Brain microvascular endothelial cell (primary cell): Measurements from ENCODE around the gene POLR3B.

ENCODE experiments used
- DNase-seq: peaks from one replicate; pipeline ENCODE4 v3.0.0-alpha.2; 2020
- H3K27ac ChIP-seq: fragments of 250-450 bp; sonication (Bioruptor Pico); 2 replicates; pipeline ENCODE4 v1.5.1; 2020; ENCODE audit warnings: mild to moderate bottlenecking, moderate library complexity
- H3K27me3 ChIP-seq: fragments of 250-450 bp; sonication (Bioruptor Pico); replicated peaks from 2 replicates; pipeline ENCODE4 v1.5.1; 2020; ENCODE audit warnings: mild to moderate bottlenecking
- H3K36me3 ChIP-seq: fragments of 250-450 bp; sonication (Bioruptor Pico); replicated peaks from 2 replicates; pipeline ENCODE4 v1.5.1; 2020; ENCODE audit warnings: mild to moderate bottlenecking
- H3K4me3 ChIP-seq: 2 replicates; pipeline ENCODE4 v1.5.1; 2011; ENCODE audit warnings: low read depth, mild to moderate bottlenecking, control low read depth, low read length, moderate library complexity
- CTCF ChIP-seq: IDR thresholded peaks from 2 replicates; pipeline ENCODE4 v1.5.1; 2011; ENCODE audit warnings: low read depth, mild to moderate bottlenecking, moderate library complexity, low read length, control low read depth, inconsistent platforms; ENCODE audit errors: missing control alignments
- in situ Hi-C: cut with HindIII; loops from 2 replicates; pipeline ENCODE4 v1.10.0; 2017; ENCODE audit warnings: low sequenced_read_pairs, low pct_ligation_motif_present

The POLR3B gene

GRCh38 chr12:106327309-106327869 is 30.2 kb upstream of the POLR3B start:
- Histone ChIP-seq H3K27ac (no peak overlapping the region), H3K36me3 (no peaks in the 10 kb centered on the region), H3K27me3 (no peaks in the 10 kb centered on the region), H3K4me3 (no peak overlapping the region)
- DNase-seq: no peak
- in situ Hi-C loops: no loop called here
- no peak for TF ChIP-seq CTCF

- H3K36me3 ChIP-seq: no peaks in the 10 kb centered on the region
- no peak overlapping the region for H3K27ac ChIP-seq
- no peaks in the 10 kb centered on the region for H3K27me3 ChIP-seq
- in situ Hi-C loops: no loop called here
- no peak for DNase-seq
- H3K4me3 ChIP-seq: no peak overlapping the region
- no peak for TF ChIP-seq CTCF
Observed at GRCh38 chr12:106328735-106329134, 28.8 kb upstream of the POLR3B start.

GRCh38 chr12:106329231-106329982 is 28.1 kb upstream of the POLR3B start:
- H3K27me3 ChIP-seq: no peaks in the 10 kb centered on the region
- H3K4me3 ChIP-seq: no peak overlapping the region
- in situ Hi-C loops: no loop called here
- no peaks in the 10 kb centered on the region for H3K36me3 ChIP-seq
- H3K27ac ChIP-seq: no peak overlapping the region
- no peak for DNase-seq
- TF ChIP-seq CTCF: no peak

DNA sequence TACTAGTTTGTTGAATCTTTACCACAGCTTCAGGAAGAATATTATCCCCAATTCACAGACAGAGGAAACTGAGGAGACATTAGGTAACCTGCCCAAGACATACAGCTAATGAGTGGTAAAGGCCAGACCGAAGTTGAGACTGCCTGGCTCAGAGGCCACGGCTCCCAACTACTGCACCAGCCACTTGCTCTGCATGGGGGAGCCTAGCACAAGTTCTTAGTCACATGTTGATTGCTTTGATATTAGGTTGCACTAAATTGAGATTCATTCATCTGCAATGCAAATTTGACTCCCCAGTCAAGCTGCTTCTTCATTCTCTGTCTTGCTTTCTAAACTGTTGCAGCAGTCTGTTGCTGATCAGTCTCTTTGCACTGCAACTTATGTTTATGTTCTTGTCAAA is 25.9 kb upstream of the POLR3B start:
- no peak for DNase-seq
- Histone ChIP-seq H3K36me3 (no peaks in the 10 kb centered on the region), H3K27me3 (no peaks in the 10 kb centered on the region), H3K4me3 (no peak overlapping the region), H3K27ac (no peak overlapping the region)
- in situ Hi-C loops: no loop called here
- no peak for TF ChIP-seq CTCF

DNA sequence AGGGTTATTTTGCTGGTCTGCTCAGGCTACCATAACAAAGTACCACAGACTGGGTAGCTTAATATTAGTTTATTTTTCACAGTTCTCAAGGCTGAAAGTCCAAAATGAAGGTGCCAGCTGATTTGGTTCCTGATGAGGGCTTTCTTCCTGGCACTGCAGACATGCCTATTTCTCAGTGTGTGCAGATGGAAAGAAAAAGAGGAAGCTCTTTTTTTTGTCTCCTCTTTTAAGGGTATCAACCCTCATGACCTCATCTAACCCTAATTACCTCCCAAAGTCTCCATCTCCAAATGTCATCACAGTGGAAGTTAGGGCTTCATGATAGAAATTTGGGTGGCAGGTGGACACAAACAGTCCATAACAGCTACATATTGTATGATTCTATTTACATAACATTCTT is 25.0 kb upstream of the POLR3B start:
- Histone ChIP-seq H3K4me3 (no peak overlapping the region), H3K27me3 (no peaks in the 10 kb centered on the region), H3K36me3 (no peaks in the 10 kb centered on the region), H3K27ac (no peak overlapping the region)
- TF ChIP-seq CTCF: no peak
- DNase-seq: no peak
- in situ Hi-C loops: no loop called here

GRCh38 chr12:106333010-106333409 is 24.5 kb upstream of the POLR3B start:
- in situ Hi-C loops: no loop called here
- TF ChIP-seq CTCF: no peak
- DNase-seq: no peak
- H3K36me3 ChIP-seq: no peaks in the 10 kb centered on the region
- no peak overlapping the region for H3K4me3 ChIP-seq
- H3K27me3 ChIP-seq: no peaks in the 10 kb centered on the region
- H3K27ac ChIP-seq: no peak overlapping the region
